DLD1 (cell line): ENCODE data around the gene IFI30.

Experiments
- in situ Hi-C: cut with HindIII; loops from 2 replicates; pipeline ENCODE4 v1.10.0; 2017; ENCODE audit warnings: low sequenced_read_pairs

The IFI30 gene

GRCh38 chr19:18170714-18171255 is 2.8 kb upstream of the IFI30 start:
- in situ Hi-C loops: no loop called here

GRCh38 chr19:18171605-18172327 is 1.8 kb upstream of the IFI30 start:
- in situ Hi-C loops: no loop called here

GRCh38 chr19:18172331-18173053 is 1.1 kb upstream of the IFI30 start:
- in situ Hi-C loops: no loop called here

GRCh38 chr19:18173054-18173571 is 500 bp upstream of the IFI30 start:
- in situ Hi-C loops: no loop called here

- in situ Hi-C loops: no loop called here
Observed at GRCh38 chr19:18174983-18175382, 1.4 kb downstream of the IFI30 start.

- in situ Hi-C loops: no loop called here
Observed at GRCh38 chr19:18176367-18177310, 3.0 kb downstream of the IFI30 start.

- in situ Hi-C loops: loop anchor here (10.0 kb wide), 1 partner anchor 85 kb away; no protein-coding TSS in a partner anchor
Observed at GRCh38 chr19:18179957-18180356, 6.3 kb downstream of the IFI30 start.

GRCh38 chr19:18183529-18183928 is 9.9 kb downstream of the IFI30 start:
- in situ Hi-C loops: loop anchor here (10.0 kb wide), 1 partner anchor 81 kb away; no protein-coding TSS in a partner anchor

GRCh38 chr19:18185538-18185937 is 11.9 kb downstream of the IFI30 start:
- in situ Hi-C loops: loop anchor here (10.0 kb wide), 1 partner anchor 79 kb away; no protein-coding TSS in a partner anchor

GRCh38 chr19:18190278-18190677 is 16.7 kb downstream of the IFI30 start:
- in situ Hi-C loops: no loop called here

- in situ Hi-C loops: no loop called here
Observed at GRCh38 chr19:18191640-18192062, 18.0 kb downstream of the IFI30 start.

- in situ Hi-C loops: no loop called here
Observed at GRCh38 chr19:18192673-18193387, 19.2 kb downstream of the IFI30 start, which contains the start of gene MPV17L2. Gene MPV17L2 (plus strand): TSS chr19:18193218. CDS start chr19:18193282, 64 bp downstream.

GRCh38 chr19:18193388-18194180 is 20.0 kb downstream of the IFI30 start:
- in situ Hi-C loops: no loop called here

- in situ Hi-C loops: no loop called here
Observed at GRCh38 chr19:18194181-18194530, 20.5 kb downstream of the IFI30 start.

GRCh38 chr19:18194554-18195238 is 21.1 kb downstream of the IFI30 start:
- in situ Hi-C loops: no loop called here

- in situ Hi-C loops: no loop called here
Observed at GRCh38 chr19:18196511-18196845, 22.9 kb downstream of the IFI30 start.

- in situ Hi-C loops: no loop called here
Observed at GRCh38 chr19:18197306-18197705, 23.7 kb downstream of the IFI30 start.

GRCh38 chr19:18197941-18198340 is 24.3 kb downstream of the IFI30 start:
- in situ Hi-C loops: no loop called here

GRCh38 chr19:18198374-18198773 is 24.8 kb downstream of the IFI30 start:
- in situ Hi-C loops: no loop called here
